Thymus (tissue), 11 donors: ENCODE results near the gene USP7. TPM values are rescaled to one million over a fixed set of nuclear protein-coding genes. Genes with fewer than 3 reads are reported as not detected.
A peak's percentile ranks its signal among the peaks of the same experiment; 100 is the strongest.
"Not testable (repeated sequence)": the region's sequence is repeated elsewhere in the genome, so short reads cannot be mapped to it uniquely, and the experiment has no call there.

Source experiments
- DNase-seq, 9 donors: peaks; one replicate each; pipeline ENCODE4 v3.0.0-alpha.2; 2013; ENCODE audit warnings: low spot score in 9 of 9, low read depth in 6 of 9, missing footprints in 1 of 9
- H3K27ac ChIP-seq, 2 donors: one replicate each; pipeline ENCODE4 v1.5.1; 2013; ENCODE audit warnings: control low read depth in 1 of 2, low read depth in 1 of 2, low read length in 1 of 2, mild to moderate bottlenecking in 1 of 2, moderate library complexity in 1 of 2
- H3K27me3 ChIP-seq, 2 donors: one replicate each; pipeline ENCODE4 v1.5.1; 2013; ENCODE audit warnings: low read length in 1 of 2; ENCODE audit not compliant: control insufficient read depth in 2 of 2, insufficient read depth in 1 of 2
- H3K36me3 ChIP-seq, 2 donors: one replicate each; pipeline ENCODE4 v1.5.1; 2013; ENCODE audit warnings: low read length in 1 of 2, mild to moderate bottlenecking in 1 of 2, moderate library complexity in 1 of 2; ENCODE audit not compliant: control insufficient read depth in 2 of 2, insufficient read depth in 2 of 2
- H3K4me1 ChIP-seq, 2 donors: one replicate each; pipeline ENCODE4 v1.5.1; 2013; ENCODE audit warnings: low read length in 2 of 2; ENCODE audit not compliant: control insufficient read depth in 2 of 2, insufficient read depth in 2 of 2
- H3K4me3 ChIP-seq, 2 donors: one replicate each; pipeline ENCODE4 v1.5.1; 2013; ENCODE audit warnings: low read length in 2 of 2, control low read depth in 1 of 2, mild to moderate bottlenecking in 1 of 2
- H3K9me3 ChIP-seq, 2 donors: one replicate each; pipeline ENCODE4 v1.5.1; 2013; ENCODE audit warnings: low read length in 1 of 2, mild to moderate bottlenecking in 1 of 2; ENCODE audit not compliant: control insufficient read depth in 2 of 2, insufficient read depth in 1 of 2
- WGBS: extraction: QIAGEN DNeasy Blood & Tissue Kit; methylation state at CpG from one replicate; pipeline ENCODE4 v1.1.7; 2013; 5-methylcytosine and 5-hydroxymethylcytosine counted together
- polyA plus RNA-seq: library from polyadenylated mRNA; stranded (reverse); fragments of 200-250 nt; gene quantifications from one replicate; pipeline ENCODE4 v1.2.3, GENCODE V29; 2013
- total RNA-seq: library from RNA; stranded (reverse); fragments of 120-200 nt; gene quantifications from one replicate; pipeline ENCODE4 v1.2.4, GENCODE V29; 2013
- donor health status: healthy.

USP7 gene
- total and polyA plus RNA-seq, 2 donors, result 58.3 to 75.1 TPM

GRCh38 chr16:8875317-8875716 is 88.4 kb downstream of the USP7 start:
- H3K4me3 ChIP-seq, H3K36me3 ChIP-seq, H3K27me3 ChIP-seq, H3K27ac ChIP-seq, H3K9me3 ChIP-seq, DNase-seq: not testable (repeated sequence)
- 70% methylated on average over 7 of the region's 7 CpGs for WGBS
- peaks cover 14 to 17% of the 10 kb centered on the region in 2 donors for H3K4me1 ChIP-seq

GRCh38 chr16:8874388-8874787 is 89.3 kb downstream of the USP7 start:
- WGBS, result 63% methylated on average over 6 of the region's 6 CpGs
- H3K4me3 ChIP-seq, result no peak overlapping the region
- H3K27me3 ChIP-seq, result no peaks in the 10 kb centered on the region
- H3K4me1 ChIP-seq, result peaks cover 14 to 19% of the 10 kb centered on the region in 2 donors
- H3K27ac ChIP-seq, result peak overlapping the region in 1 of 2 donors; percentile 52
- DNase-seq, result no peak
- H3K9me3 ChIP-seq, result no peaks in the 10 kb centered on the region
- H3K36me3 ChIP-seq, result no peaks in the 10 kb centered on the region

GRCh38 chr16:8873866-8874195 is 89.9 kb downstream of the USP7 start:
- peaks cover 15 to 20% of the 10 kb centered on the region in 2 donors for H3K4me1 ChIP-seq
- H3K27me3 ChIP-seq, H3K4me3 ChIP-seq, H3K36me3 ChIP-seq, DNase-seq, H3K27ac ChIP-seq, H3K9me3 ChIP-seq: not testable (repeated sequence)
- 98% methylated on average over 7 of the region's 7 CpGs for whole genome bisulfite sequencing

GRCh38 chr16:8872967-8873865 is 90.5 kb downstream of the USP7 start:
- H3K27me3 ChIP-seq, result no peaks in the 10 kb centered on the region
- H3K4me3 ChIP-seq, result no peak overlapping the region
- H3K36me3 ChIP-seq, result no peaks in the 10 kb centered on the region
- 93% methylated on average over 22 of the region's 22 CpGs for WGBS
- no peak for DNase-seq
- peaks cover 15 to 20% of the 10 kb centered on the region in 2 donors for H3K4me1 ChIP-seq
- H3K27ac ChIP-seq, result no peak overlapping the region
- no peaks in the 10 kb centered on the region for H3K9me3 ChIP-seq

- no peak for DNase-seq
- WGBS, result 99% methylated on average over 5 of the region's 5 CpGs
- Histone ChIP-seq H3K36me3 (no peaks in the 10 kb centered on the region), H3K9me3 (no peaks in the 10 kb centered on the region), H3K4me1 (peaks cover 15 to 23% of the 10 kb centered on the region in 2 donors), H3K27me3 (no peaks in the 10 kb centered on the region), H3K27ac (no peak overlapping the region), H3K4me3 (no peak overlapping the region)
These were observed 91.6 kb downstream of the USP7 start for GRCh38 chr16:8872071-8872470.

GRCh38 chr16:8869988-8870241 is 93.8 kb downstream of the USP7 start:
- 98% methylated on average over 10 of the region's 10 CpGs for WGBS
- peaks cover 20 to 45% of the 10 kb centered on the region in 2 donors for H3K4me1 ChIP-seq
- H3K36me3 ChIP-seq, DNase-seq, H3K27ac ChIP-seq, H3K9me3 ChIP-seq, H3K4me3 ChIP-seq, H3K27me3 ChIP-seq: not testable (repeated sequence)

GRCh38 chr16:8869212-8869987 is 94.3 kb downstream of the USP7 start:
- peaks cover 23 to 47% of the 10 kb centered on the region in 2 donors for H3K4me1 ChIP-seq
- peak overlapping the region; percentile 80 to 81 for H3K4me3 ChIP-seq
- no peaks in the 10 kb centered on the region for H3K9me3 ChIP-seq
- peaks cover 0 to 3% of the 10 kb centered on the region in 2 donors for H3K36me3 ChIP-seq
- peak overlapping the region; percentile 12 to 61 for H3K27ac ChIP-seq
- no peaks in the 10 kb centered on the region for H3K27me3 ChIP-seq
- DNase-seq, result peak in 4 of 9 donors; percentile 25 to 59 (median 28)
- WGBS, result 31% methylated on average over 37 of the region's 37 CpGs

GRCh38 chr16:8868416-8869211 is 95.1 kb downstream of the USP7 start, which contains the start of gene CARHSP1:
Gene CARHSP1 (minus strand): TSS chr16:8869006. CDS start chr16:8859328, 9,678 bp downstream.
- Histone ChIP-seq H3K36me3 (peaks cover 2 to 11% of the 10 kb centered on the region in 2 donors), H3K9me3 (no peaks in the 10 kb centered on the region), H3K4me1 (peaks cover 24 to 47% of the 10 kb centered on the region in 2 donors), H3K27ac (peak within 1 kb of the TSS; percentile 89 to 91), H3K27me3 (no peaks in the 10 kb centered on the region), H3K4me3 (peak within 1 kb of the TSS; percentile 80 to 81)
- 1% methylated on average over 83 of the region's 83 CpGs for WGBS
- DNase-seq, result peak; percentile 47 to 90 (median 75)
